HG03378 (cell line): ENCODE data around the gene RNF4.
"Not testable (repeated sequence)": the region's sequence is repeated elsewhere in the genome, so short reads cannot be mapped to it uniquely, and the experiment has no call there.

Experiments
- ATAC-seq: cut with Tn5 transposase; IDR thresholded peaks from one replicate; pipeline ENCODE4 v1.9.1; 2021; ENCODE audit warnings: mild to moderate bottlenecking, moderate library complexity; ENCODE audit not compliant: unreplicated experiment

Gene RNF4

GRCh38 chr4:2516635-2517034, 47.7 kb downstream of the RNF4 start:
- ATAC-seq: no peak

GRCh38 chr4:2526559-2526958, 57.7 kb downstream of the RNF4 start:
- no peak for ATAC-seq

GRCh38 chr4:2534904-2535375, 66.0 kb downstream of the RNF4 start:
- ATAC-seq: no peak

GRCh38 chr4:2535376-2536192, 66.7 kb downstream of the RNF4 start:
- peak; percentile 26 for ATAC-seq

GRCh38 chr4:2536193-2537010, 67.5 kb downstream of the RNF4 start, which contains the start of gene FAM193A:
Gene FAM193A (plus strand): TSS chr4:2536647. CDS start chr4:2536916, 269 bp downstream.
- ATAC-seq: peak; percentile 82

- no peak for ATAC-seq
Measured at GRCh38 chr4:2537011-2537830, 68.3 kb downstream of the RNF4 start.

GRCh38 chr4:2543580-2544191, 74.8 kb downstream of the RNF4 start:
- not testable (repeated sequence) for ATAC-seq

GRCh38 chr4:2545321-2546013, 76.6 kb downstream of the RNF4 start:
- ATAC-seq: no peak

GRCh38 chr4:2546286-2546823, 77.4 kb downstream of the RNF4 start:
- ATAC-seq: no peak

- ATAC-seq: not testable (repeated sequence)
Measured at GRCh38 chr4:2546961-2547691, 78.2 kb downstream of the RNF4 start.

- ATAC-seq: no peak
Measured at GRCh38 chr4:2551118-2551517, 82.2 kb downstream of the RNF4 start.

GRCh38 chr4:2552806-2553205, 83.9 kb downstream of the RNF4 start:
- ATAC-seq: no peak

- no peak for ATAC-seq
Measured at GRCh38 chr4:2558301-2558700, 89.4 kb downstream of the RNF4 start.

- no peak for ATAC-seq
Measured at GRCh38 chr4:2560167-2560566, 91.3 kb downstream of the RNF4 start.
